ENCODE measurements around the gene RAB12.
A peak's percentile ranks its signal among the peaks of the same experiment; 100 is the strongest.
"Not testable (repeated sequence)": the region's sequence is repeated elsewhere in the genome, so short reads cannot be mapped to it uniquely, and the experiment has no call there.

Gene RAB12

GRCh38 chr18:8608795-8609658 lies at the start of gene RAB12:
RAB12 (plus strand) TSS chr18:8609437; CDS start chr18:8609440, 3 bp downstream.
- DNase-seq (ENCODE audit: low read depth in 2 of 2) = peak; percentile 78 to 85

- DNase-seq (ENCODE audit: low read depth in 2 of 2) = no peak
These were observed 49.5 kb upstream of the RAB12 start for GRCh38 chr18:8559612-8560186.

GRCh38 chr18:8561123-8561910 lies 47.9 kb upstream of the RAB12 start:
- DNase-seq (ENCODE audit: low read depth in 2 of 2) = no peak

GRCh38 chr18:8562070-8562469 lies 47.2 kb upstream of the RAB12 start:
- DNase-seq (ENCODE audit: low read depth in 2 of 2) = no peak

- DNase-seq (ENCODE audit: low read depth in 2 of 2) = no peak
These were observed 46.3 kb upstream of the RAB12 start for GRCh38 chr18:8562919-8563318.

- no peak for DNase-seq (ENCODE audit: low read depth in 2 of 2)
These were observed 37.8 kb upstream of the RAB12 start for GRCh38 chr18:8571399-8571798.

GRCh38 chr18:8573766-8574165 lies 35.5 kb upstream of the RAB12 start:
- not testable (repeated sequence) for DNase-seq (ENCODE audit: low read depth in 2 of 2)

- no peak for DNase-seq (ENCODE audit: low read depth in 2 of 2)
These were observed 24.4 kb upstream of the RAB12 start for GRCh38 chr18:8584798-8585197.

- no peak for DNase-seq (ENCODE audit: low read depth in 2 of 2)
These were observed 22.3 kb upstream of the RAB12 start for GRCh38 chr18:8586941-8587340.

- DNase-seq (ENCODE audit: low read depth in 2 of 2) = no peak
These were observed 13.8 kb upstream of the RAB12 start for GRCh38 chr18:8595445-8595844.

- DNase-seq (ENCODE audit: low read depth in 2 of 2) = no peak
These were observed 7.8 kb upstream of the RAB12 start for GRCh38 chr18:8601277-8602032.

- no peak for DNase-seq (ENCODE audit: low read depth in 2 of 2)
These were observed 7.2 kb upstream of the RAB12 start for GRCh38 chr18:8602040-8602439.

GRCh38 chr18:8602557-8602956 lies 6.7 kb upstream of the RAB12 start:
- DNase-seq (ENCODE audit: low read depth in 2 of 2) = no peak

- DNase-seq (ENCODE audit: low read depth in 2 of 2) = no peak
These were observed 5.3 kb upstream of the RAB12 start for GRCh38 chr18:8603663-8604520.

- no peak for DNase-seq (ENCODE audit: low read depth in 2 of 2)
These were observed 3.3 kb upstream of the RAB12 start for GRCh38 chr18:8605974-8606373.

- DNase-seq (ENCODE audit: low read depth in 2 of 2) = no peak
These were observed 1.2 kb upstream of the RAB12 start for GRCh38 chr18:8607776-8608742.

GRCh38 chr18:8609659-8610458 lies 622 bp downstream of the RAB12 start:
- no peak for DNase-seq (ENCODE audit: low read depth in 2 of 2)

GRCh38 chr18:8610459-8610851 lies 1.2 kb downstream of the RAB12 start:
- no peak for DNase-seq (ENCODE audit: low read depth in 2 of 2)
